ENCODE data around the gene TEPSIN.

GRCh38 chr17:81239714-81240555 lies 1.1 kb upstream of the TEPSIN start:
- TF ChIP-seq POLR2A (IDR thresholded peaks at IDR 0.05) (no peak), CTCF (IDR thresholded peaks at IDR 0.05) (no peak)
